Ishikawa (cell line): Measurements from ENCODE around the gene STARD3.

Experiments
- CEBPB ChIP-seq: IDR thresholded peaks from 2 replicates; pipeline ENCODE4 v1.6.1; 2012
- CREB1 ChIP-seq: IDR thresholded peaks from 2 replicates; pipeline ENCODE4 v1.6.1; 2012; ENCODE audit warnings: low read depth
- EGR1 ChIP-seq: IDR thresholded peaks from 2 replicates; pipeline ENCODE4 v1.6.1; 2012
- EP300 ChIP-seq: IDR thresholded peaks from 2 replicates; pipeline ENCODE4 v1.6.1; 2012; ENCODE audit warnings: borderline replicate concordance
- FOXM1 ChIP-seq: IDR thresholded peaks from 2 replicates; pipeline ENCODE4 v1.6.1; 2012; ENCODE audit warnings: low read depth, borderline replicate concordance
- MAX ChIP-seq: IDR thresholded peaks from 2 replicates; pipeline ENCODE4 v1.6.1; 2012
- NFIC ChIP-seq: IDR thresholded peaks from 2 replicates; pipeline ENCODE4 v1.6.1; 2012
- RAD21 ChIP-seq: IDR thresholded peaks from 2 replicates; pipeline ENCODE4 v1.6.1; 2012; ENCODE audit warnings: low read depth
- REST ChIP-seq: IDR thresholded peaks from 2 replicates; pipeline ENCODE4 v1.6.1; 2012; ENCODE audit warnings: low read depth, mild to moderate bottlenecking
- TAF1 ChIP-seq: IDR thresholded peaks from 2 replicates; pipeline ENCODE4 v1.6.1; 2012; ENCODE audit warnings: low read depth, mild to moderate bottlenecking
- TCF12 ChIP-seq: IDR thresholded peaks from 2 replicates; pipeline ENCODE4 v1.6.1; 2012; ENCODE audit warnings: low read depth
- TEAD4 ChIP-seq: IDR thresholded peaks from 2 replicates; pipeline ENCODE4 v1.6.1; 2012
- USF1 ChIP-seq: IDR thresholded peaks from 2 replicates; pipeline ENCODE4 v1.6.1; 2012
- YY1 ChIP-seq: IDR thresholded peaks from 2 replicates; pipeline ENCODE4 v1.6.1; 2012; ENCODE audit warnings: low read depth
- ZBTB7A ChIP-seq: IDR thresholded peaks from 2 replicates; pipeline ENCODE4 v1.6.1; 2012; ENCODE audit warnings: low read depth

STARD3 gene

GRCh38 chr17:39615434-39615833 lies 21.5 kb upstream of the STARD3 start:
- TF ChIP-seq REST (no peak), TCF12 (no peak), ZBTB7A (no peak), FOXM1 (no peak), TEAD4 (no peak), NFIC (no peak), CEBPB (no peak), CREB1 (no peak), EP300 (no peak), RAD21 (no peak), USF1 (no peak), MAX (no peak), TAF1 (no peak), YY1 (no peak), EGR1 (no peak)

GRCh38 chr17:39617100-39617445 lies 19.9 kb upstream of the STARD3 start:
- TF ChIP-seq RAD21 (no peak), EP300 (no peak), YY1 (no peak), MAX (no peak; the same call in 1 of the 2 replicates), ZBTB7A (no peak)

GRCh38 chr17:39617446-39618245 lies 19.3 kb upstream of the STARD3 start:
- no peak for TF ChIP-seq YY1
- TF ChIP-seq USF1 = peak; percentile 75
- peak; percentile 20; the same call in 1 of the 2 replicates for TF ChIP-seq TCF12
- TF ChIP-seq ZBTB7A = no peak
- no peak for TF ChIP-seq CREB1
- peak; percentile 90 for TF ChIP-seq NFIC
- TF ChIP-seq TAF1 = no peak
- peak; percentile 36; the same call in 1 of the 2 replicates for TF ChIP-seq EP300
- no peak for TF ChIP-seq CEBPB
- TF ChIP-seq MAX = peak; percentile 73; the same call in 1 of the 2 replicates
- peak; percentile 60; the same call in 1 of the 2 replicates for TF ChIP-seq EGR1

- TF ChIP-seq FOXM1 (no peak), TEAD4 (no peak), RAD21 (no peak), ZBTB7A (no peak), REST (no peak), MAX (peak; percentile 86), EP300 (no peak), YY1 (0 out of 2 replicates have a peak, but pooled peaks have one; percentile 24), NFIC (peak; percentile 54; the same call in 1 of the 2 replicates), TCF12 (0 out of 2 replicates have a peak, but pooled peaks have one; percentile 34)
Observed at GRCh38 chr17:39618246-39618913, 18.6 kb upstream of the STARD3 start.
